ENCODE data around the gene BBS4.

Gene BBS4

DNA sequence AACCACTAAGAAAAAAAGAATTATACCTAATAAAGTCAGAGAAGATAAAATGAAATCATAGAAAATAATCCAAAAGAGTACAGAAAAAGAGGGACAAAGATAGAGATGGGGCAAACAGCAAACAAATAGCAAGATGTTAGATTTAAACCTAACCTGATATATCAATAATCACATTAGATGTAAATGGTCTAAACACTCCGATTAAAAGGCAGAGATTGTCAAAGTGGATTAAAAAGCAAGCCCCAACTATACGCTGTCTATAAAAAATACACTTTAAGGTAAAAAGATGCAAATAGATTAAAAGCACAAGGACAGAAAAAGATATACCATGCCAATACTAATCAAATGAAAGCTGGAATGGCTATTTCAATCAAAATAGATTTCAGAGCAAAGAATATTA, 80.8 kb downstream of the BBS4 start:
- no peak for DNase-seq

DNA sequence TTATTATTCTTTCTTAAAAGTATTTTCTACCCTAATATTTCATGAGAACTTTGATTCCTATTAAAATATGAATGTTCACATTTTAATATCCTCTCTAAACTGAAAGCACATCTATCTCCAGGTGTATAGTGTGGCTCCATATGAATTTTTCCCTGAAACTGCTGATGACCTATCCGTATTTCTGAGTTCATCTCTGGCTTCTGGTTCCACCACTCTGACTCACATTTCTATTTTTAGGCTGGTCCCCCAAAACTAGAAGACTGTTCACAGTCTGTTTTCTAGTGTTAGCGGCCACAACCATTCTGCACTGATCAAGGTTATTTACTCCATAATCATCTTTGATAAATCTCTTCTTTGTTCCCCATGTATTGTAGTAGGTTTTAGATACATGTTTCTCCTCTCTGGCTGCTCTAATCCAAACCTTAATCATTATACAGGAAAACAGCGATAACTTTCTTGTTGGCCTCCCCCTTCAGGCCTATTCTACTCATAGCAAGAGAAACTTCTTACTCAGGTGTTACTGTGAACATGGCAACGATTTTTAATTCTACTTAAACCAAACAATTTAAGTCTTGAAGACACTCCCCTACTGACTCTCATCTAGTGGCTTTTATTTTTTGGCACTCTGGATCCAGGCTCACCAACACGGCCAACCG, 84.8 kb downstream of the BBS4 start:
- no peak for DNase-seq

DNA sequence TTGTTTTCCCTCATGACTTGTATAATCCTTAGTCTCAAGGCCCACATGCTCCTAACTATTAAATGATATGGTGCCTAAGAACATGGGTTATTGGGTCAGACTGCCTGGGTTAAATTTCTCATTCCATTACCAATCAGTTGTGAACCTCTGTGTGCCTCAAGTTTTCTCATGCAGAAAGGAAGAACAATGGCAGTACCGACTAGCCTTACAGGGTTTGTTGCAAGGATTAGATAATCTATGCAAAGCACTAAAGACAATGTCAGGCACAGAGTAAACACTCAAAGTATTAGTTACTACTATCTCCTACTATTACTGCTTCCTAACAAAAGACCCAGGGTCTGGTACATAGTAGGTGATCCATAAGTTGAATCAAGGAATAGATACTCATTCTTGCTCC, 85.3 kb downstream of the BBS4 start:
- DNase-seq = no peak

DNA sequence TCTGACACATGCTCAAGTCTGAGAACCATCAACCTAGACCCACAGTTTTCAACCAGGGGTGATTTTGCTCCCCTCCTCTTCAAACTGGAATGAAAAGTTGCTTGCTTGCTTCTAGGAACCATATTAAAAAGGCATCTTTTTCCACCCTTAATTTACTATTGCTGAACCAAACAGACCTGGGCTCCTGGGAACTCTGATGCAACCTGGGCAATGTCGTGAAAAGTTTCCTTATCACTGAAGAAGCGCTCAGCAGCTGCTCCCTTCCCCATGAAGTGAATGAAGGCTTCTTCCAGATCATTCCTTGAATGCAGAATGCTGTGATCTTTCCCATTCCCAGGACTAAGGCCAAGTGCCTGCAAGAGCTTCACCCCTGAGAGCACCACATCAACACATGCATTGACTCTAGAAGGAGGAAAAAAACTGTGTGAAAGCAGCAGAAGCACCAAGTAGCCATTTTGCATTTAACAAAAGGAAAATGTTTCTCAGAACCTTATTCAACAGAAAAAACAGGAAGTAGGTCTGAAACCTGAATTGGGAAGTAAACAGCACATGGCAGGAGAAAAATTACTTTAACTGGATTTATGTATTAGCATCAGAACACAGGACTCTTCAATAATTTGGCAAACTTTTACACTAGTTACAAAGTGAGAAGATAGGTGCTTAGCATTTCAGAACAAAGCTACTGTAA, 88.8 kb downstream of the BBS4 start:
- DNase-seq = no peak

DNA sequence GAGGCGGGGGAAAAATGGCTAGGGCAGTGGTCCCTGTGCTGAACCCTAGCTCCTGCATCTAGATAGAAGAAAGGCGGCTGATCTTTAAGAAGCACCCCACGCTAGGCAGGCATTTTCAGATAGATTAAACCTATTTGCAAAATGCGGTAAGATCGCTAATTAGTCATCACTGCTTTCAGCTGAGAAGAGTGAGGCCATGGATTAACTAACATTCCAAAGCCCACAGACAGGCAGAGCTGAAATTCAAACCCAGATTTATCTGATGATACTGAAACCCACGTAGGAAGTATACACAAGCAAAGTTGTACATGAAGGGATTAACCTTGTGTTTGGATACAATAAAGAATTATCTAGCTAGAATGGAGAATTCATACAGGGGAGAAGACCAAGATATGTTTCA, 92.8 kb downstream of the BBS4 start:
- no peak for DNase-seq

DNA sequence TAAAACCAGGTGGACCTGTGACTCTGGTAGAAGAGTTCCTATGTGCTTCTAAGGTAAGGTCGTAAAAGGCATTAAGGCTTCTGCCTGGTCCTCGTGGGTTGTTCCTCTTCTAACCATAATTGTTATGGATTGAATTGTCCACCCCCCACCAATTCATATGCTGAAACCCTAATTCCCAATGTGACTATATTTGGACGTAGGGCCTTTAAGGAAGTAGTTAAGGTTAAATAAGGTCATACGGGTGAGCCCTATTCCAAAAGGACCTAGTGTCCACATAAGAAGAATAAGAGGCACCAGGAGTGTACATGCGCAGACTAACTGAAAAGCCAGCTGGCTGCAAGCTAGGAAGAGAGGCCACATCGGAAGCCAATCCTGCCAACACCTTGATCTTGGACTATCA, 95.6 kb downstream of the BBS4 start:
- no peak for DNase-seq

DNA sequence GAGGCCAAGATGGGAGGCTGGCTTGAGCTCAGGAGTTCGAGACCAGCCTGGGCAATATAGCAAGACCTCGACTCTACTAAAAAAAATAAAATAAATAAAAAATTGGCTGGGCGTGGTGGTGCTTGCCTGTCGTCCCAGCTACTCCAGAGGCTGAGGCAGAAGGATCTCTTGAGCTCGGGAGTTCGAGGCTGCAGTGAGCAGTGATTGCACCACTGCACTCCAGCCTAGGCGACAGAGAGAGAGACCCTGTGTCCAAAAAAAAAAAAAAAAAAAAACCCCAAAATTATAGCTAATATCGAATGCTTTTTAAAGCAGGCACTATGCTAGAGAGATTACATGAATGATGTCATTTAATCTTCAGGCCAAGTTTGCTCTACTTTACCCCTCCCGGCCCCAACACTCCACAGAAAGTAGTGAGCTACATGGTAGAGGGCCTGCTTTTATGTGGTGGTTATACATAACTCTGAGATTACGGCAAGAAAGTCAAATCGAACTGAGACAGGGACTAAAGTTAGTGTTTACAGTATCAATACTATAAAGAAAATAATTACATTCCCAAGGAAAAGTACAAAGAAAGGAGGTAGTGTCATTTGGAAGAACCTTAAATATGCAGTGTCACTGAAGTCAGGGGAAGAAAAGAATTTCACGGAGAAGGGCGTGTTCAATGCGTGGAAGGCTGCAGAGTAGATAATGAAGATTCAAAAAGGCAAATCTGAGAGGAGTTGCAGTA, 96.4 kb downstream of the BBS4 start:
- DNase-seq = no peak

DNA sequence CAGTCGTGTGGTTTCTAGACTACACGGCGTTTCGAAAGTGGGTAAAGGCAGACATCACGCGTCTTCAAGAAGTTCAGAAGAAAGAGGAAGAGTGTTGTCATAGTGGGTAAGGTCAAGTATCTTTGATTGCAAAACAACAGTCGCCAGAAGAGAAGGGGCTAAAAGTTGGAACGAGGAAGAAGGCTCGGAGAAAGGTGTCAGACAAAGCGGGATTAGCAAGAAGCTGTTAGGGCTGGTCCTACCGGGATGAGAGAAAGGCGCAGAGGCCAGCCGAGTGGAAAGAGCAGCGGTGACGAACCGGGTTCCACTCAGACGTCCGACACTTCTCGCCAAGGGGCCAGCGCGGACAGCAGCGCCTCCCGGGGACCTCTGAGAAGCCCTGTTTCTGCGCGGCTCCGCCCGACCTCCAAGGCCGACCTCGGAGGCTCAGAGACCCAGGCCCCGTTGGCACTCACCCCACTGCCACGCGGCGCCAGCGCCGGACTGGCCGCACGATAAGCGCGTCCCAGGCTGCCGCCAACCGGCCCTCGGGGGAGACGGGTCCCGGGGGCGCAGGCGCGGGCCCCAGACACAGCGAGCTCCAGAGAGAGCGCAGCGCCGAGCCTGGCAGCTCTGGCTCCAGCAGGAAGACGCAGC, 97.1 kb downstream of the BBS4 start:
- no peak for DNase-seq

DNA sequence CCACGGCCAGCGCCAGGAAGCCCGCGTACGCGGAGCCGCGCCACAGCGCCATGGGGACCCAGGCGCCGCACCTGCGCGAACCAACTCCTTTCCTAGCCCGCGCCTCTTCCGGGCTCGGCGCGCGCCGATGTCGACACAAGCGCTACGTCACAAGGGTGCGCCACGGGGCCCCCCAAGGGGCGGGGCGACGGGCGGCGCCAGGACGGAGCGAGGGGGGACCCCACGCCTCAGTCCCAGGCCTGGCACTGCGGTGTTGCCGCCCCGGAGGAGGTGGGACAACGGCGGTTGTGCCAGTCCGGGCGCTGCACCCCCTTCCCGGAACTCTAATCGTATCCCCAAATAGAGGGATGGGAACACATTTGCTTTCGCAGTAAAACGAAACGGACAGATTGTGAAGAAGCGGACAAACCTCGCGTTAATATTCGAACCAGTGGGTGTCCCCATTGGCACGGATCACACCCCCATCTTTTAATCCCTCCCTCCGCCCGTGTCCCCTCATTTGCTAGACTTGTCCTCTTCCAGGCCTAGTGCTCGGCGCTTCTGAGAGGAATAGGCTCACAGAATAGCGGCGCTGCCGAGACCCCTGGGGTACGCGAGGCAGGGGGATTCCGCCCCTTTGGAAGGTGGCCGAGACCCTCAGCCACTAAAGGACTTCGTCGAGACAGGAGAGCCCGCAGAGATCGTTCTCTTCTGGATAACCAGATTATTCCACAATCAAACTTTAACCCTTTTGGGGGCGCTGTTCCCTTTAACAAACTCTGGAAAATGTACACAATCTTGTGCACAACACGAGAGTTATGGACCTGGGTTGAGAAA, 97.8 kb downstream of the BBS4 start, which contains the start of gene ADPGK:
Gene ADPGK, minus strand, starts transcription at position 119 of the 816 bp plus-strand sequence. Its CDS starts 67 bp downstream, at position 52.
- DNase-seq = peak; percentile 76

DNA sequence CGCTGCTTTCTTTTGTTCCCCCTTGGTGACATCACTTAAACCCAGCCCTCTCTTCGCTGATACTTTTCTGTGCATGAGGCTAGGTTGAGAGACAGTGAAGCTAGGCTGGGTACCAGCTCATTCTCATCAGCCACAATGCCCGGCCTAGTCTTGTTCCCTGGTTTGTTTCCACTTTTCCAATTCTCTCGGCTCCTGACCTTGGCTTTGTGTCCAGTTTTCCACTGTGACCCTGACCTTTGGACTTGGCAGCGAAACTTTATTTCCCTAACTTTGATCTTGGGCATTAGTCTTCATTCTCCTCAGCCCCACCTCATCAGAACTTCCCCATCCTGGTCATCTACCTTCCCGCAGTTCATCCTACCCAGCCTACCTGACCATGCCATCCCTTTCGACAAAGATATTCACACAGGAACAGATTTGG, 98.5 kb downstream of the BBS4 start:
- DNase-seq = no peak

DNA sequence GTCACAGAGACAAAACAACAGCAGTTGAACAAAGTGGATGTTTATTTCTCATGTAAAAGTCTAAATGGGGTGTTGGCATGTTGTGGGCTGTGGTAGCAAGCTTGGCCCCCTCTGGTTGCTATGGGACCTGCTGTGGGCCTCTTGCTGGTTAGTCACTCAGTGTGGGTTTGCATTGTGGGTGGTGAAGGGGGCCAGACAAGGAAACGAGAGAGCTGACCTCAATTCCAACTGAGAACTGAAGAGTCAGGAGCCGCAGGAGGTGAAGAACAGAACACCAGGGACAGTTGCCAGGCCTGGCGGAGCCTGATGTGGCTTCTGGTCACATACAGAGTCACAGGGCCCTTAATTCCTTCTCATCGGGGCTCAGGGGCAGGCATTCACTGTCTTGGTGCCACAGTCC, 99.4 kb downstream of the BBS4 start:
- DNase-seq = no peak

DNA sequence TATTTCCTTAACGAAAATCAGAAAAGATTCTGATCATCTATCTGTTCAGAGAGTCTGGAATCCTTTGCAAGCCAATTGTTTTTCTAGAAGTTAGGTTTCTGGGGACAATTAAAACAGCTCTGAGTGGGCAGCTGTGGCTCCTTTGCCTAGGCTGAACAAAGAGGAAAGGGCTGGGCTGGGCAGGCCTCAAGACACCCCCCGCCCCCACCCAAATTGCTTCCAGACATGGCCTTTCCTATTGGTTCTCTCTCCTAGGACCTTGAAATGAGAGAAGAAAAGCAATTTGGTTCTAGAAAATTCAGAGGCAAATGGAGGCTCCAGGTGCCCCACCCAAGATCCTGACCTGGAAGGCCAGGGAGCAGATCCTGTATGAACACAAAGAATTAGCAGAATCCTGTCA, 99.8 kb downstream of the BBS4 start:
- DNase-seq = no peak

DNA sequence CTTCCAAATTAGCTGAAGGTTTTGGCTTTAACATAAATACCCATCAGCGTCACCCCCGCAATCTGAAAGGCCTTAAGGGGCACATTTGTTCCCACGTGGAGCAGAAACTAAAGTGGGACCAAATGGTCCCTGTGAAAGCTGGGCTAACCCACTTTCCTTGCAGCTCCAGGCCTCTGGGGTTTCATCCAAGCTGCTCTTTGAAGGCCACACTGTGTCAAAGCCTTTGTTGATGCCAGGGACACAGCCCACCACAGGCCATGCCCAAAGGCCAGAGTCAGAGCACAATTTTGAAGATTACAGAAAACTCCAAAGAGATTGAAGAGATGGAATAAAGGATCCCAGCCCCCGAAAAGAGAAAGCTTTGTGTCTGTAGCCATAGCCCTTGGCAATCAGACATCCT, 100.2 kb downstream of the BBS4 start:
- DNase-seq = no peak

DNA sequence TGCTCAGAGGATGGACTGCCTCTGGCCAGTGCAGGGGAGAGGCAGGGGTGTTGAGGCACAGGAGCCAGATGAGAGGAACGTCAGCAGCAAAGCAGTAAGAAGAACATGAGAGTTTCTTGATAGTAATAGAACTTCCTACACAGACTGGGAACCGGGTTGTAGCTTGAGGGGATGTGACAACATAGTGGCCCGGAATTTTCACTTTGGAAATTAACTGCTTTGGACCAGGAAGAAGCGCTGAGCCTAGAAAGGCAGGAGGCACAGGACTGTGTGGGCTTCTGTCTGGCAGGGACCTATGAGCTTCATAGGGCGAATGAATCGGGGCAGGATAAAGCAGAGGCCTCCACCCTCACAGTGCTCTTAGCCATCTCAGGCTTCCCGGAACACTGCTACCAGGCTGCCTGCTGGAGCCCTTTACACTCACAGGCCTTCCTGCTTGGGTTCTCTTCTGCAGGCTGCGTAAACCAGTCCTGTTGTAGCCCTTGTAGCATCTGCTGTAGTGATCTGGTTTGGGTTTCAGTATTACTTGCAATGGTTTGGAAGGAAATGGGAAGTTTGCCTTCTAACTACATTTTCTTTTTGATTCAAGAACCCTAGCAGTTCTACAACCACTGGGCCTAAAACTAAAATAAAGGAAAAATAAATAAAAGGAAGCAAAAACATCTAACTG, 100.8 kb downstream of the BBS4 start:
- no peak for DNase-seq

DNA sequence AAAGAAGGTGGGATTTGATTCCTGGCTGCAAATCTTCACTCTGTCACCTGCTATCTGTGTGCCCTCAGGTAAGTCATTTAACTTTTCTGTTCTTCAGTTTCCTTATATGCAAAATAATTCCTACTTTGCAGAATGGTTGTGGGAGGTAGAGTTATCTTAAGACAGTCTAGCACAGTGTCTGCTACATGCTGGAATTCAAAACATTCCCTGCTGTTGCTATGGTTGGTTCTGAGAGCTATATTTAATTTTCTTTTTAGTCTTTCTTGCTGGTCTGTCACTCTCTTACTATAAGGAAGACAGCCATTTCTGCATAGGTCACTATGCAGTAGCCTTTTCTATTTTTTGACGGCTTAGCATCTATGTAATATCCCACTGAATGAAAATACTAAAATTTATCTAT, 101.5 kb downstream of the BBS4 start:
- no peak for DNase-seq

Data from NCI-H510A treated with DMSO at 0.1 percent for 48 hours (cell line).